Measurements from ENCODE around the gene EXD3. TPM values are rescaled to one million over a fixed set of nuclear protein-coding genes. Genes with fewer than 3 reads are reported as not detected.
A peak's percentile ranks its signal among the peaks of the same experiment; 100 is the strongest.

Gene EXD3
- total RNA-seq, 2 experiments from 2014 or later = 6.7 to 7.1 TPM

- H3K4me3 Mint-ChIP-seq = no peak overlapping the region
- ChIA-PET POLR2A (no interaction called here), CTCF (no interaction called here)
- H3K9me3 Mint-ChIP-seq (ENCODE audit: low read depth) = no peaks in the 10 kb centered on the region
- ATAC-seq (no peak), DNase-seq (no peak)
- intact Hi-C loops (cut with DNase I, micrococcal nuclease) = no loop called here
- no peak overlapping the region for H3K27ac Mint-ChIP-seq
- peaks cover 8% of the 10 kb centered on the region for H3K4me1 Mint-ChIP-seq
- peaks cover 5% of the 10 kb centered on the region for H3K27me3 Mint-ChIP-seq
- H3K36me3 Mint-ChIP-seq (ENCODE audit: low read depth) = no peaks in the 10 kb centered on the region
Measured at GRCh38 chr9:137280474-137281344, 142.3 kb downstream of the EXD3 start.

GRCh38 chr9:137279741-137280473 is 143.1 kb downstream of the EXD3 start:
- DNase-seq (no peak), ATAC-seq (no peak)
- POLR2A ChIA-PET = no interaction called here
- Mint-ChIP-seq H3K27me3 (peaks cover 3% of the 10 kb centered on the region), H3K27ac (no peak overlapping the region), H3K4me3 (no peak overlapping the region), H3K9me3 (ENCODE audit: low read depth) (no peaks in the 10 kb centered on the region), H3K36me3 (ENCODE audit: low read depth) (no peaks in the 10 kb centered on the region), H3K4me1 (peaks cover 8% of the 10 kb centered on the region)
- intact Hi-C loops (cut with DNase I, micrococcal nuclease) = no loop called here
- CTCF ChIA-PET = no interaction called here

- no peak for ATAC-seq
- peaks cover 3% of the 10 kb centered on the region for H3K27me3 Mint-ChIP-seq
- H3K27ac Mint-ChIP-seq = no peak overlapping the region
- ChIA-PET POLR2A (no interaction called here), CTCF (no interaction called here)
- H3K4me3 Mint-ChIP-seq = no peak overlapping the region
- intact Hi-C loops (cut with DNase I, micrococcal nuclease) = no loop called here
- DNase-seq = no peak
- peaks cover 8% of the 10 kb centered on the region for H3K4me1 Mint-ChIP-seq
- H3K9me3 Mint-ChIP-seq (ENCODE audit: low read depth) = no peaks in the 10 kb centered on the region
- peaks cover 4% of the 10 kb centered on the region for H3K36me3 Mint-ChIP-seq (ENCODE audit: low read depth)
Measured at GRCh38 chr9:137278721-137279711, 143.9 kb downstream of the EXD3 start.

- intact Hi-C loops (cut with DNase I, micrococcal nuclease) = no loop called here
- H3K4me1 Mint-ChIP-seq = peaks cover 8% of the 10 kb centered on the region
- ATAC-seq (peak; percentile 14), DNase-seq (no peak)
- no peaks in the 10 kb centered on the region for H3K9me3 Mint-ChIP-seq (ENCODE audit: low read depth)
- POLR2A ChIA-PET = interaction anchor here (1.0 kb wide), 1 partner anchor 183 kb away, joined by 3 read pairs; no protein-coding TSS in a partner anchor
- CTCF ChIA-PET = interaction anchor here (0.6 to 1.4 kb wide), 3 partner anchors 9 to 265 kb away, joined by 3 to 6 read pairs (median 5); no protein-coding TSS in a partner anchor
- H3K27ac Mint-ChIP-seq = no peak overlapping the region
- peaks cover 3% of the 10 kb centered on the region for H3K27me3 Mint-ChIP-seq
- peaks cover 4% of the 10 kb centered on the region for H3K36me3 Mint-ChIP-seq (ENCODE audit: low read depth)
- H3K4me3 Mint-ChIP-seq = peak overlapping the region; percentile 61
Measured at GRCh38 chr9:137278061-137278701, 144.8 kb downstream of the EXD3 start.

- DNase-seq (peak; percentile 69), ATAC-seq (peak; percentile 82)
- ChIA-PET POLR2A (interaction anchor here (1.0 kb wide), 1 partner anchor 182 kb away, joined by 3 read pairs; no protein-coding TSS in a partner anchor), CTCF (interaction anchor here (0.5 to 1.4 kb wide), 4 partner anchors 9 to 424 kb away, joined by 3 to 6 read pairs (median 4); no protein-coding TSS in a partner anchor)
- H3K27ac Mint-ChIP-seq = no peak within 1 kb of the TSS
- peaks cover 4% of the 10 kb centered on the region for H3K36me3 Mint-ChIP-seq (ENCODE audit: low read depth)
- H3K4me1 Mint-ChIP-seq = peaks cover 8% of the 10 kb centered on the region
- H3K4me3 Mint-ChIP-seq = peak within 1 kb of the TSS; percentile 61
- intact Hi-C loops (cut with DNase I, micrococcal nuclease) = no loop called here
- peaks cover 1% of the 10 kb centered on the region for H3K27me3 Mint-ChIP-seq
- H3K9me3 Mint-ChIP-seq (ENCODE audit: low read depth) = no peaks in the 10 kb centered on the region
Measured at GRCh38 chr9:137277329-137278041, 145.5 kb downstream of the EXD3 start, which contains the start of gene TOR4A. TSS of gene TOR4A (plus strand) at chr9:137277726. CDS start at chr9:137278690, 964 bp downstream.

- DNase-seq = no peak
- Mint-ChIP-seq H3K4me3 (peak overlapping the region; percentile 32), H3K9me3 (ENCODE audit: low read depth) (no peaks in the 10 kb centered on the region), H3K36me3 (ENCODE audit: low read depth) (peaks cover 4% of the 10 kb centered on the region), H3K4me1 (peaks cover 8% of the 10 kb centered on the region), H3K27ac (no peak overlapping the region), H3K27me3 (no peaks in the 10 kb centered on the region)
- ChIA-PET CTCF (interaction anchor here (0.5 to 1.4 kb wide), 2 partner anchors 10 to 425 kb away, joined by 3 to 5 read pairs; no protein-coding TSS in a partner anchor), POLR2A (interaction anchor here (1.0 kb wide), 1 partner anchor 181 kb away, joined by 3 read pairs; no protein-coding TSS in a partner anchor)
- intact Hi-C loops (cut with DNase I, micrococcal nuclease) = no loop called here
- peak; percentile 2 for ATAC-seq
Measured at GRCh38 chr9:137276473-137277328, 146.3 kb downstream of the EXD3 start.

- H3K27me3 Mint-ChIP-seq = no peaks in the 10 kb centered on the region
- no peak overlapping the region for H3K4me3 Mint-ChIP-seq
- intact Hi-C loops (cut with DNase I, micrococcal nuclease) = no loop called here
- H3K27ac Mint-ChIP-seq = no peak overlapping the region
- CTCF ChIA-PET = no interaction called here
- peaks cover 15% of the 10 kb centered on the region for H3K4me1 Mint-ChIP-seq
- no peak for DNase-seq
- no peaks in the 10 kb centered on the region for H3K9me3 Mint-ChIP-seq (ENCODE audit: low read depth)
- POLR2A ChIA-PET = no interaction called here
- H3K36me3 Mint-ChIP-seq (ENCODE audit: low read depth) = peaks cover 8% of the 10 kb centered on the region
- no peak for ATAC-seq
Measured at GRCh38 chr9:137275588-137276472, 147.1 kb downstream of the EXD3 start.

GRCh38 chr9:137275203-137275587 is 147.8 kb downstream of the EXD3 start:
- CTCF ChIA-PET = no interaction called here
- H3K4me3 Mint-ChIP-seq = no peak overlapping the region
- intact Hi-C loops (cut with DNase I, micrococcal nuclease) = no loop called here
- peaks cover 8% of the 10 kb centered on the region for H3K36me3 Mint-ChIP-seq (ENCODE audit: low read depth)
- H3K27me3 Mint-ChIP-seq = no peaks in the 10 kb centered on the region
- DNase-seq (no peak), ATAC-seq (no peak)
- H3K27ac Mint-ChIP-seq = no peak overlapping the region
- H3K9me3 Mint-ChIP-seq (ENCODE audit: low read depth) = no peaks in the 10 kb centered on the region
- POLR2A ChIA-PET = no interaction called here
- H3K4me1 Mint-ChIP-seq = peaks cover 15% of the 10 kb centered on the region

All from activated CD4-positive, alpha-beta T cell treated with anti-CD3 and anti-CD28 coated beads for 36 hours (primary cell).